GM20000 (cell line): ENCODE data around the gene NDEL1.

Source experiments
- DNase-seq: peaks from one replicate; pipeline ENCODE4 v3.0.0; 2012; ENCODE audit warnings: low spot score
- CTCF ChIP-seq: IDR thresholded peaks from 2 replicates; pipeline ENCODE4 v1.5.1; 2012; ENCODE audit warnings: mild to moderate bottlenecking, control low read depth; ENCODE audit errors: extremely low read depth, missing control alignments

The NDEL1 gene

GRCh38 chr17:8472663-8473062, 37.0 kb downstream of the NDEL1 start:
- DNase-seq: no peak
- no peak for TF ChIP-seq CTCF

GRCh38 chr17:8473451-8474192, 37.9 kb downstream of the NDEL1 start:
- no peak for DNase-seq
- TF ChIP-seq CTCF: no peak

- no peak for DNase-seq
- no peak for TF ChIP-seq CTCF
These were observed 39.1 kb downstream of the NDEL1 start for GRCh38 chr17:8474826-8475225.

GRCh38 chr17:8475227-8475626, 39.5 kb downstream of the NDEL1 start:
- no peak for DNase-seq
- no peak for TF ChIP-seq CTCF

GRCh38 chr17:8475781-8476180, 40.1 kb downstream of the NDEL1 start:
- no peak for DNase-seq
- TF ChIP-seq CTCF: no peak

- no peak for DNase-seq
- no peak for TF ChIP-seq CTCF
These were observed 41.1 kb downstream of the NDEL1 start for GRCh38 chr17:8476741-8477140.

GRCh38 chr17:8477171-8477570, 41.5 kb downstream of the NDEL1 start:
- no peak for DNase-seq
- TF ChIP-seq CTCF: no peak
